ENCODE data around the gene TMPRSS13. TPM values are rescaled to one million over a fixed set of nuclear protein-coding genes. Genes with fewer than 3 reads are reported as not detected.
"Not testable (repeated sequence)": the region's sequence is repeated elsewhere in the genome, so short reads cannot be mapped to it uniquely, and the experiment has no call there.

The TMPRSS13 gene
- total RNA-seq, 8 experiments from 2014 or later, result 0.11 to 0.95 (median 0.15) TPM; not detected in 1

DNA sequence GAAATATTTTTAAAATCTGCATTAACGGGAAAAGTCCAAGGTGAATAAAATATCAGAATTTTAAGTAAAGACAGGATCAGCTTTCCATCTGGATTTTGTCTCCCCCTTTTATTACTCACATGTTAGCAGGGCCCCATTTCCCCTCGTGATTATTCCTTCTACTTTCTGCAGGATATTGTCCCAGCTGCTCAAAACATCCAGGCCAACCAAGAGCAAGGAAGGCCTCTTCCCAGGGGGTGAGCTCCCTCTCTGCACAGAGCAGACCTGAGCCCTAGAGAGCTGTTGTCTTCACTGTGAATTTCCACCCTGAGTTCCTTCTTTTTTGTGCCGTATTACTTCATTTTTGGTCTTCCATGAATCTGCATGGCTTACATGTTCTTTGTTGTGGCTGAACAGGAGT, 3.7 kb upstream of the TMPRSS13 start:
- 7 to 79% (median 63%) methylated on average over 1 to 3 of the region's 3 CpGs; no CpG with 5 or more reads in 2 of the 10 experiments for WGBS, 10 experiments
- in situ Hi-C loops (cut with MboI; ENCODE audit: low pct_unique_long_range_greater_than_20kb in 2 of 9, low sequenced_read_pairs in 9 of 9, unreplicated experiment in 9 of 9), result loop anchor here in 4 of 9 experiments (25.0 kb wide), 2 partner anchors 96 to 496 kb away; no protein-coding TSS in a partner anchor

GRCh38 chr11:117932426-117932825, 3.2 kb upstream of the TMPRSS13 start:
- in situ Hi-C loops (cut with MboI; ENCODE audit: low pct_unique_long_range_greater_than_20kb in 2 of 9, low sequenced_read_pairs in 9 of 9, unreplicated experiment in 9 of 9), result loop anchor here in 4 of 9 experiments (25.0 kb wide), 2 partner anchors 95 to 495 kb away; no protein-coding TSS in a partner anchor
- no peak overlapping the region for H3K4me3 ChIP-seq
- no peaks in the 10 kb centered on the region for H3K4me1 ChIP-seq (replicated peaks in 1 of 2)
- H3K27ac ChIP-seq, result no peak overlapping the region
- 40 to 100% (median 80%) methylated on average over 1 of the region's 6 CpGs; no CpG with 5 or more reads in 6 of the 10 experiments for WGBS, 10 experiments
- no peak for ATAC-seq (replicated peaks in 6 of 8)

More for the DNA sequence above, 3.7 kb upstream of the TMPRSS13 start:
- Histone ChIP-seq H3K27ac (no peak overlapping the region), H3K4me1 (replicated peaks in 1 of 2) (no peaks in the 10 kb centered on the region), H3K4me3 (no peak overlapping the region)
- ATAC-seq (replicated peaks in 6 of 8), result no peak

- H3K27ac ChIP-seq, result no peak overlapping the region
- H3K4me3 ChIP-seq, result no peak overlapping the region
- in situ Hi-C loops (cut with MboI; ENCODE audit: low pct_unique_long_range_greater_than_20kb in 2 of 9, low sequenced_read_pairs in 9 of 9, unreplicated experiment in 9 of 9), result loop anchor here in 4 of 9 experiments (25.0 kb wide), 2 partner anchors 95 to 495 kb away; no protein-coding TSS in a partner anchor
- H3K4me1 ChIP-seq (replicated peaks in 1 of 2), result no peaks in the 10 kb centered on the region
- peak in 1 of 8 experiments; percentile 21 for ATAC-seq (replicated peaks in 6 of 8)
- WGBS, 10 experiments, result 23 to 63% (median 50%) methylated on average over 1 to 2 of the region's 2 CpGs; no CpG with 5 or more reads in 7 of the 10 experiments
Measured at GRCh38 chr11:117931971-117932370, 2.8 kb upstream of the TMPRSS13 start.

DNA sequence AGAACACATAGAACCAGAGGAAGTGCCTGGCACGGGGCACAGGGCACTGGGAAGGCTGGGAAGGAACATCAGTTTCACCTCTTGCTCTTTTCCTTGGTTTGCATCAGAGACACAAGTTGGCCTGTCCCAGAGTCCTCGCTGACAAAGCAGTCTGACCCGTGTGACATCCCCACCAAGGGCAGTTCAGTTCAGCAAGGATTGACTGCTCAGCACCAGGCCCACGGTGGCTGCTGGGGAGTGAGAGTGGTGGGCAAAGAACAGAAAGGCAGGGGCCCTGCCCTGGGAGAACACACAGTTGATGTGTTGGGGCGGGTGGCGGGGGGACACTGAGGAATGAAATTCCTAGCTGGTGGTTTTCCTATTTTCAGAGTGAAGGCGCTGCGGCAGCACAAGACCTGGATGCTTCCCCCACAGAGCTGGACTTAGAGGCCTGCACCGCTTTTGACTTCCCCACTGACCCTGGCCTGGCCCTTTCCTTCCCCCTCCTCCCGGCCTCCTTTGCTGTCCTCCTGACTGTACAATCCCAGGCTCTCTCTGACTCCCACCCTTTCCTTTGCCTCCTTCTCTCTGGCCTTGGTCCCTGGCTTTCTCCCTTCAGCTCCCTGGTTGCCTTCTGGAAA, 2.2 kb upstream of the TMPRSS13 start:
- H3K27ac ChIP-seq, result no peak overlapping the region
- H3K4me1 ChIP-seq (replicated peaks in 1 of 2), result no peaks in the 10 kb centered on the region
- ATAC-seq (replicated peaks in 6 of 8), result peak in 2 of 8 experiments; percentile 16 to 18
- WGBS, 10 experiments, result 53 to 60% (median 57%) methylated on average over 1 to 3 of the region's 10 CpGs; no CpG with 5 or more reads in 7 of the 10 experiments
- in situ Hi-C loops (cut with MboI; ENCODE audit: low pct_unique_long_range_greater_than_20kb in 2 of 9, low sequenced_read_pairs in 9 of 9, unreplicated experiment in 9 of 9), result loop anchor here in 4 of 9 experiments (25.0 kb wide), 2 partner anchors 94 to 494 kb away; no protein-coding TSS in a partner anchor
- no peak overlapping the region for H3K4me3 ChIP-seq

DNA sequence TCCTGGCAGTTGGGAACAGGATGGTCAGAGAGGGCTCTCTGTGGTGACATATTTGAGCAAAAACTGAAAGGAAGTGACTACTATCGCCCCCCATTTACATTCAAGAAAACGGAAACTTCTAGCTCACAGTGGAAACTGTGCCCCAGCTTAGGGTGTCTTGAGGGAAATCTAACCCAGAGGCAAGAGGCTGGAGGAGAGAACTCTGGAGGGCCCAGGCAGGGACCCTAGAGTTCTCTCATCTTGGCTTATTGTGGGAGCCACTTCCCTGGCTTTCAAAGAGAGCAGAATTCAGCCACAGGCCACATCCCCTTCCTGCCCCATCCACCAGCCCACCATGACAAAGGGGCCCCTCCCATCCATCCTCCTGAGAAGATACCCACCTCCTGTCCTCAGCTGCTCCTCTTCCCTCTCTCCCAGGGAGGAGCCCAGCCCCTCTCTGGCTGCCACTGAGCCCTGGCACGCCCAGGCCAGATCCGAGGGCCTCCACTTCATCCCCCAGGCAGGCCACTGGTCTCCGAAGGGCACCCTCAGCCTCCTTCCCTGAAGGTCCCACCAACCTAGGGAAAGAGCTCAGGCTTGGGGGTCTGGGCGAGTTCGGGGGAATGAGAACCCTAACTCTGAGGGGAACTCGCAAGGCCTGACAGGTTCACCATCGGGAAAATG, 1.6 kb upstream of the TMPRSS13 start:
- Histone ChIP-seq H3K27ac (no peak overlapping the region), H3K4me3 (no peak overlapping the region), H3K4me1 (replicated peaks in 1 of 2) (no peaks in the 10 kb centered on the region)
- ATAC-seq (replicated peaks in 6 of 8), result no peak
- 40 to 86% (median 80%) methylated on average over 1 to 7 of the region's 9 CpGs; no CpG with 5 or more reads in 5 of the 10 experiments for WGBS, 10 experiments
- in situ Hi-C loops (cut with MboI; ENCODE audit: low pct_unique_long_range_greater_than_20kb in 2 of 9, low sequenced_read_pairs in 9 of 9, unreplicated experiment in 9 of 9), result loop anchor here in 4 of 9 experiments (25.0 kb wide), 2 partner anchors 93 to 493 kb away; no protein-coding TSS in a partner anchor

DNA sequence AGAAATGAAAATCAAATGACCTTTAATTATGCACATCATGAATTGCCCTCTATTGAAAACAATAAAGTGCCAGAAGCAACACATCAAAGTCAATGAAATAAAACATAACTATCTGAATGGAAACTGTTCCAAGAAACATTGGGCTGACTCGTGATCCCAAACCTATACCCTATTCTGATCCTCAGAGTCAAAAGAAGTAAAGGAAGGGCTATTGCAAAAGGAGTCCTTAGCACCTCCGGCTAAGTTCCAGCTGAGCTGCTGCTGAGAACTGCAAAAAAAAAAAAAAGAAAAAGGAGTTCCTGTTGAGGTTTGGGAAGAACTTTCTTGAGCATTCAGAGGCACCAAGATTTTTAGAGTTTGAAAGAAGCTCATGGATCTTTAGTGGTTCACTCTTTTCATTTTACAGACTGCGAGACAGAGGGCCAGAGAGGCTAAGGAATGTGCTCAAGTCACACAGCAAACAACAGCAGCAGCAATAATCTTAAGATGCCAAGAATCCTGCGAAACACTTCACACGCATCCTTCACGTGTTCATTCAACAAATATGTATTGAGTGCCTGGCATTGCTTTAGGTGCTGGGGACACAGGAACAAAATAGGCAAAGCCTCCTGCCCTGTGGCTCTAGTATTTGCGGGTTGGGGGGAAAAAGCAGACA, 841 bp upstream of the TMPRSS13 start:
- Histone ChIP-seq H3K4me1 (replicated peaks in 1 of 2) (no peaks in the 10 kb centered on the region), H3K27ac (no peak overlapping the region), H3K4me3 (no peak overlapping the region)
- 53 to 100% (median 83%) methylated on average over 2 to 7 of the region's 7 CpGs for WGBS, 10 experiments
- ATAC-seq (replicated peaks in 6 of 8), result no peak
- in situ Hi-C loops (cut with MboI; ENCODE audit: low pct_unique_long_range_greater_than_20kb in 2 of 9, low sequenced_read_pairs in 9 of 9, unreplicated experiment in 9 of 9), result loop anchor here in 4 of 9 experiments (25.0 kb wide), 2 partner anchors 93 to 493 kb away; no protein-coding TSS in a partner anchor

- Histone ChIP-seq H3K4me3 (no peak overlapping the region), H3K27ac (no peak overlapping the region), H3K4me1 (replicated peaks in 1 of 2) (no peaks in the 10 kb centered on the region)
- WGBS, 10 experiments, result 20 to 100% (median 66%) methylated on average over 1 to 5 of the region's 6 CpGs
- in situ Hi-C loops (cut with MboI; ENCODE audit: low pct_unique_long_range_greater_than_20kb in 2 of 9, low sequenced_read_pairs in 9 of 9, unreplicated experiment in 9 of 9), result loop anchor here in 4 of 9 experiments (25.0 kb wide), 2 partner anchors 91 to 491 kb away; no protein-coding TSS in a partner anchor
- no peak for ATAC-seq (replicated peaks in 6 of 8)
Measured at GRCh38 chr11:117928446-117929141, 608 bp downstream of the TMPRSS13 start.

- no peak for ATAC-seq (replicated peaks in 6 of 8)
- WGBS, 10 experiments, result 29 to 100% (median 77%) methylated on average over 1 to 3 of the region's 3 CpGs; no CpG with 5 or more reads in 4 of the 10 experiments
- Histone ChIP-seq H3K4me1 (replicated peaks in 1 of 2) (no peaks in the 10 kb centered on the region), H3K4me3 (no peak overlapping the region), H3K27ac (no peak overlapping the region)
- in situ Hi-C loops (cut with MboI; ENCODE audit: low pct_unique_long_range_greater_than_20kb in 2 of 9, low sequenced_read_pairs in 9 of 9, unreplicated experiment in 9 of 9), result loop anchor here in 4 of 9 experiments (25.0 kb wide), 2 partner anchors 91 to 491 kb away; no protein-coding TSS in a partner anchor
Measured at GRCh38 chr11:117927926-117928325, 1.3 kb downstream of the TMPRSS13 start.

DNA sequence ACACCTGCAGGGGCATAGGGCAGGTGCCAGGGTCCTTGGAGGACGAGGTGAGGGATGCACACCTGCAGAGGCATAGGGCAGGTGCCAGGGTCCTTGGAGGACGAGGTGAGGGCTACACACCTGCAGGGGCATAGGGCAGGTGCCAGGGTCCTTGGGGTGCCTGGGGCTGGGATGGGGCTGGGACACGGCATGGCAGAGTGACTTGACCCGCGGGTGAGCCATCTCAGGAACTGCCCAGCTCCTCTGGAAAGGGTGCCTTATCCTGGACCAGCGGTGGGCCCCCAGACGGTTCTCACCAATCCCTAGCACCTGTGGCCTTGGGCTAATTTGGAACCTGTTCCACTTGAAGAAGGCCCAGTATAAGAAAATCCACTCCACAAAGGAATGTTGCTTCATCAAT, 3.0 kb downstream of the TMPRSS13 start:
- H3K4me3 ChIP-seq; H3K4me1 ChIP-seq (replicated peaks in 1 of 2); H3K27ac ChIP-seq; ATAC-seq (replicated peaks in 6 of 8): not testable (repeated sequence)
- WGBS, 10 experiments, result 40% methylated on average over 1 of the region's 7 CpGs; no CpG with 5 or more reads in 9 of the 10 experiments
- in situ Hi-C loops (cut with MboI; ENCODE audit: low pct_unique_long_range_greater_than_20kb in 2 of 9, low sequenced_read_pairs in 9 of 9, unreplicated experiment in 9 of 9), result loop anchor here in 4 of 9 experiments (25.0 kb wide), 2 partner anchors 89 to 489 kb away; no protein-coding TSS in a partner anchor

DNA sequence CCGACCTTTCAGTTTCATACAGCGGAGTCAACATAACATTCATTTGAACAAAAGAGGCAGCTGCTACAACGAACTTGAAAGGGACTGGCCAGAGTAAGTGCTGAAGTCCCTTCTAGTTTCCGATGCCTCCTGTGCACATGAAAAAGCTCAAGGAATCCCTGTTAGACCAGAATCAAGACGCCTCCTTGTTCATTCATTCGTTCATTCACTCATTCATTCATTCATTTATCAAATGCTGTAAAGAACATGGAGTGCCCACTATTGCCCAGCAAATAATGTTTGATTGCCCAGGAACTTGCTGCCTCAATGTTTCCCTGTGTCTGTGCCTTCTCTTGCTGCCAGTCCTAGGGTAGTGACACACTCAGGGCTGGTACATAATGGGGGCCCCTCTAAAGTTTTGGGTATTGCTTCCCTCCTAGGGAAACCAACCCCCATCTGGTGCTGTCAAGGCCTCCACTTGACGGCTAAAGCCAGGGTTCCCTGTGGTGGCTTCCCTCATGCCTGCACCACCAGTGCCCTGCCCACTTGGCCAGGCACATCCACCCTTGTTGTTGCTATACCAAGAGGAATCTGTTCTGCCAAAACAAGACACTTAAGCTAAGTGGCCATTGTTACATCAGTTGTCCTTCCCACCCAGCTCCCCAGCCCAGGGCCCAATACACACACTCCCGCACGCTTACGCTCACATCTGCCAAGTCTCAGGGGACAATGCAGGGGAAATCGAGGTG, 3.8 kb downstream of the TMPRSS13 start:
- Histone ChIP-seq H3K4me1 (replicated peaks in 1 of 2) (no peaks in the 10 kb centered on the region), H3K4me3 (no peak overlapping the region), H3K27ac (no peak overlapping the region)
- in situ Hi-C loops (cut with MboI; ENCODE audit: low pct_unique_long_range_greater_than_20kb in 2 of 9, low sequenced_read_pairs in 9 of 9, unreplicated experiment in 9 of 9), result loop anchor here in 4 of 9 experiments (25.0 kb wide), 2 partner anchors 88 to 488 kb away; no protein-coding TSS in a partner anchor
- peak in 1 of 8 experiments; percentile 20 for ATAC-seq (replicated peaks in 6 of 8)
- 33 to 94% (median 48%) methylated on average over 2 to 8 of the region's 11 CpGs; no CpG with 5 or more reads in 1 of the 10 experiments for WGBS, 10 experiments

- in situ Hi-C loops (cut with MboI; ENCODE audit: low pct_unique_long_range_greater_than_20kb in 2 of 9, low sequenced_read_pairs in 9 of 9, unreplicated experiment in 9 of 9), result loop anchor here in 4 of 9 experiments (25.0 kb wide), 2 partner anchors 87 to 487 kb away; no protein-coding TSS in a partner anchor
Measured at GRCh38 chr11:117924631-117925170, 4.5 kb downstream of the TMPRSS13 start.

More at GRCh38 chr11:117924631-117925170, 4.5 kb downstream of the TMPRSS13 start:
- 27 to 61% (median 29%) methylated on average over 1 to 8 of the region's 11 CpGs; no CpG with 5 or more reads in 7 of the 10 experiments for WGBS, 10 experiments
- Histone ChIP-seq H3K4me3 (no peak overlapping the region), H3K4me1 (replicated peaks in 1 of 2) (no peaks in the 10 kb centered on the region), H3K27ac (no peak overlapping the region)
- no peak for ATAC-seq (replicated peaks in 6 of 8)
